ENCODE data around the gene MT1A. TPM values are rescaled to one million over a fixed set of nuclear protein-coding genes. Genes with fewer than 3 reads are reported as not detected.

MT1A gene
- total RNA-seq, 1 donor from 2014 or later = not detected

GRCh38 chr16:56636616-56637413 lies 1.7 kb upstream of the MT1A start:
- Histone ChIP-seq H3K4me1 (ENCODE audit: control insufficient read depth in 3 of 3, insufficient read depth in 3 of 3, low read length in 3 of 3) (peaks cover 15 to 26% (median 21%) of the 10 kb centered on the region in 3 donors), H3K9me3 (ENCODE audit: control insufficient read depth in 3 of 3, low read length in 3 of 3) (no peaks in the 10 kb centered on the region), H3K27ac (ENCODE audit: low read depth, low read length) (no peak overlapping the region), H3K4me3 (ENCODE audit: low read length in 3 of 3) (no peak overlapping the region), H3K36me3 (ENCODE audit: control insufficient read depth in 3 of 3, insufficient read depth in 3 of 3, low read length in 3 of 3) (no peaks in the 10 kb centered on the region), H3K27me3 (ENCODE audit: control insufficient read depth in 3 of 3, insufficient read depth in 3 of 3, low read length in 3 of 3) (peaks cover 18 to 42% (median 25%) of the 10 kb centered on the region in 3 donors), H3K9ac (ENCODE audit: low read depth in 1 of 3, low read length in 3 of 3) (no peak overlapping the region)

GRCh38 chr16:56639045-56639444 lies 579 bp downstream of the MT1A start:
- no peaks in the 10 kb centered on the region for H3K36me3 ChIP-seq (ENCODE audit: control insufficient read depth in 3 of 3, insufficient read depth in 3 of 3, low read length in 3 of 3)
- H3K4me1 ChIP-seq (ENCODE audit: control insufficient read depth in 3 of 3, insufficient read depth in 3 of 3, low read length in 3 of 3) = peaks cover 23 to 24% (median 24%) of the 10 kb centered on the region in 3 donors
- H3K9me3 ChIP-seq (ENCODE audit: control insufficient read depth in 3 of 3, low read length in 3 of 3) = no peaks in the 10 kb centered on the region
- no peak overlapping the region for H3K27ac ChIP-seq (ENCODE audit: low read depth, low read length)
- peak overlapping the region in 2 of 3 donors; percentile 54 to 66 for H3K4me3 ChIP-seq (ENCODE audit: low read length in 3 of 3)
- no peak overlapping the region for H3K9ac ChIP-seq (ENCODE audit: low read depth in 1 of 3, low read length in 3 of 3)
- H3K27me3 ChIP-seq (ENCODE audit: control insufficient read depth in 3 of 3, insufficient read depth in 3 of 3, low read length in 3 of 3) = peaks cover 18 to 44% (median 33%) of the 10 kb centered on the region in 3 donors

- Histone ChIP-seq H3K4me3 (ENCODE audit: low read length in 3 of 3) (no peak overlapping the region), H3K27ac (ENCODE audit: low read depth, low read length) (no peak overlapping the region), H3K9me3 (ENCODE audit: control insufficient read depth in 3 of 3, low read length in 3 of 3) (no peaks in the 10 kb centered on the region), H3K4me1 (ENCODE audit: control insufficient read depth in 3 of 3, insufficient read depth in 3 of 3, low read length in 3 of 3) (peaks cover 23 to 25% (median 24%) of the 10 kb centered on the region in 3 donors), H3K27me3 (ENCODE audit: control insufficient read depth in 3 of 3, insufficient read depth in 3 of 3, low read length in 3 of 3) (peaks cover 16 to 49% (median 38%) of the 10 kb centered on the region in 3 donors), H3K36me3 (ENCODE audit: control insufficient read depth in 3 of 3, insufficient read depth in 3 of 3, low read length in 3 of 3) (no peaks in the 10 kb centered on the region), H3K9ac (ENCODE audit: low read depth in 1 of 3, low read length in 3 of 3) (no peak overlapping the region)
These were observed 1.6 kb downstream of the MT1A start for GRCh38 chr16:56640076-56640475.

- Histone ChIP-seq H3K27me3 (ENCODE audit: control insufficient read depth in 3 of 3, insufficient read depth in 3 of 3, low read length in 3 of 3) (peaks cover 13 to 43% (median 41%) of the 10 kb centered on the region in 3 donors), H3K27ac (ENCODE audit: low read depth, low read length) (no peak overlapping the region), H3K36me3 (ENCODE audit: control insufficient read depth in 3 of 3, insufficient read depth in 3 of 3, low read length in 3 of 3) (no peaks in the 10 kb centered on the region), H3K9ac (ENCODE audit: low read depth in 1 of 3, low read length in 3 of 3) (no peak overlapping the region), H3K4me1 (ENCODE audit: control insufficient read depth in 3 of 3, insufficient read depth in 3 of 3, low read length in 3 of 3) (peaks cover 23 to 25% (median 23%) of the 10 kb centered on the region in 3 donors), H3K4me3 (ENCODE audit: low read length in 3 of 3) (no peak overlapping the region), H3K9me3 (ENCODE audit: control insufficient read depth in 3 of 3, low read length in 3 of 3) (no peaks in the 10 kb centered on the region)
These were observed 2.7 kb downstream of the MT1A start for GRCh38 chr16:56641166-56641565.

GRCh38 chr16:56643080-56643778 lies 4.8 kb downstream of the MT1A start:
- Histone ChIP-seq H3K4me1 (ENCODE audit: control insufficient read depth in 3 of 3, insufficient read depth in 3 of 3, low read length in 3 of 3) (peaks cover 16 to 21% (median 18%) of the 10 kb centered on the region in 3 donors), H3K9ac (ENCODE audit: low read depth in 1 of 3, low read length in 3 of 3) (peak overlapping the region in 1 of 3 donors; percentile 66), H3K27ac (ENCODE audit: low read depth, low read length) (peak overlapping the region; percentile 32), H3K27me3 (ENCODE audit: control insufficient read depth in 3 of 3, insufficient read depth in 3 of 3, low read length in 3 of 3) (peaks cover 11 to 42% (median 35%) of the 10 kb centered on the region in 3 donors), H3K4me3 (ENCODE audit: low read length in 3 of 3) (peak overlapping the region; percentile 29 to 64 (median 33)), H3K9me3 (ENCODE audit: control insufficient read depth in 3 of 3, low read length in 3 of 3) (no peaks in the 10 kb centered on the region), H3K36me3 (ENCODE audit: control insufficient read depth in 3 of 3, insufficient read depth in 3 of 3, low read length in 3 of 3) (no peaks in the 10 kb centered on the region)

- Histone ChIP-seq H3K4me1 (ENCODE audit: control insufficient read depth in 3 of 3, insufficient read depth in 3 of 3, low read length in 3 of 3) (peaks cover 10 to 17% (median 12%) of the 10 kb centered on the region in 3 donors), H3K9me3 (ENCODE audit: control insufficient read depth in 3 of 3, low read length in 3 of 3) (no peaks in the 10 kb centered on the region), H3K27ac (ENCODE audit: low read depth, low read length) (no peak overlapping the region), H3K4me3 (ENCODE audit: low read length in 3 of 3) (peak overlapping the region in 2 of 3 donors; percentile 24 to 64), H3K27me3 (ENCODE audit: control insufficient read depth in 3 of 3, insufficient read depth in 3 of 3, low read length in 3 of 3) (peaks cover 17 to 43% (median 30%) of the 10 kb centered on the region in 3 donors), H3K36me3 (ENCODE audit: control insufficient read depth in 3 of 3, insufficient read depth in 3 of 3, low read length in 3 of 3) (no peaks in the 10 kb centered on the region), H3K9ac (ENCODE audit: low read depth in 1 of 3, low read length in 3 of 3) (peak overlapping the region in 1 of 3 donors; percentile 66)
These were observed 5.4 kb downstream of the MT1A start for GRCh38 chr16:56643833-56644232.

- peaks cover 22 to 37% (median 23%) of the 10 kb centered on the region in 3 donors for H3K27me3 ChIP-seq (ENCODE audit: control insufficient read depth in 3 of 3, insufficient read depth in 3 of 3, low read length in 3 of 3)
- H3K9ac ChIP-seq (ENCODE audit: low read depth in 1 of 3, low read length in 3 of 3) = no peak overlapping the region
- H3K4me3 ChIP-seq (ENCODE audit: low read length in 3 of 3) = no peak overlapping the region
- no peaks in the 10 kb centered on the region for H3K36me3 ChIP-seq (ENCODE audit: control insufficient read depth in 3 of 3, insufficient read depth in 3 of 3, low read length in 3 of 3)
- H3K4me1 ChIP-seq (ENCODE audit: control insufficient read depth in 3 of 3, insufficient read depth in 3 of 3, low read length in 3 of 3) = peaks cover 9 to 10% (median 9%) of the 10 kb centered on the region in 3 donors
- no peaks in the 10 kb centered on the region for H3K9me3 ChIP-seq (ENCODE audit: control insufficient read depth in 3 of 3, low read length in 3 of 3)
- H3K27ac ChIP-seq (ENCODE audit: low read depth, low read length) = no peak overlapping the region
These were observed 6.8 kb downstream of the MT1A start for GRCh38 chr16:56645311-56645710.

- Histone ChIP-seq H3K27me3 (ENCODE audit: control insufficient read depth in 3 of 3, insufficient read depth in 3 of 3, low read length in 3 of 3) (peaks cover 22 to 33% (median 23%) of the 10 kb centered on the region in 3 donors), H3K36me3 (ENCODE audit: control insufficient read depth in 3 of 3, insufficient read depth in 3 of 3, low read length in 3 of 3) (no peaks in the 10 kb centered on the region), H3K4me1 (ENCODE audit: control insufficient read depth in 3 of 3, insufficient read depth in 3 of 3, low read length in 3 of 3) (peaks cover 9 to 10% (median 9%) of the 10 kb centered on the region in 3 donors), H3K9me3 (ENCODE audit: control insufficient read depth in 3 of 3, low read length in 3 of 3) (no peaks in the 10 kb centered on the region), H3K27ac (ENCODE audit: low read depth, low read length) (no peak overlapping the region), H3K4me3 (ENCODE audit: low read length in 3 of 3) (no peak overlapping the region), H3K9ac (ENCODE audit: low read depth in 1 of 3, low read length in 3 of 3) (no peak overlapping the region)
These were observed 7.4 kb downstream of the MT1A start for GRCh38 chr16:56645838-56646237.

- Histone ChIP-seq H3K4me1 (ENCODE audit: control insufficient read depth in 3 of 3, insufficient read depth in 3 of 3, low read length in 3 of 3) (peaks cover 9 to 10% (median 9%) of the 10 kb centered on the region in 3 donors), H3K27me3 (ENCODE audit: control insufficient read depth in 3 of 3, insufficient read depth in 3 of 3, low read length in 3 of 3) (peaks cover 18 to 33% (median 22%) of the 10 kb centered on the region in 3 donors), H3K9me3 (ENCODE audit: control insufficient read depth in 3 of 3, low read length in 3 of 3) (no peaks in the 10 kb centered on the region), H3K4me3 (ENCODE audit: low read length in 3 of 3) (no peak overlapping the region), H3K27ac (ENCODE audit: low read depth, low read length) (no peak overlapping the region), H3K36me3 (ENCODE audit: control insufficient read depth in 3 of 3, insufficient read depth in 3 of 3, low read length in 3 of 3) (no peaks in the 10 kb centered on the region), H3K9ac (ENCODE audit: low read depth in 1 of 3, low read length in 3 of 3) (no peak overlapping the region)
These were observed 9.4 kb downstream of the MT1A start for GRCh38 chr16:56647641-56648431.
